Activated CD4-positive, alpha-beta T cell treated with anti-CD3 and anti-CD28 coated beads for 1 hour (primary cell): ENCODE data around the gene NES.

Source experiments
- DNase-seq: peaks from one replicate; pipeline ENCODE4 v3.0.0-alpha.2; 2020

NES gene

GRCh38 chr1:156662005-156662799 lies 15.0 kb downstream of the NES start:
- no peak for DNase-seq

- no peak for DNase-seq
Measured at GRCh38 chr1:156660752-156661112, 16.5 kb downstream of the NES start.

GRCh38 chr1:156659988-156660751 lies 17.0 kb downstream of the NES start:
- peak; percentile 80 for DNase-seq

- no peak for DNase-seq
Measured at GRCh38 chr1:156659661-156659987, 17.6 kb downstream of the NES start.

- no peak for DNase-seq
Measured at GRCh38 chr1:156658945-156659574, 18.1 kb downstream of the NES start.

GRCh38 chr1:156658496-156658895 lies 18.7 kb downstream of the NES start:
- DNase-seq: no peak

- DNase-seq: no peak
Measured at GRCh38 chr1:156657741-156658319, 19.4 kb downstream of the NES start.

- peak; percentile 65 for DNase-seq
Measured at GRCh38 chr1:156656806-156657740, 20.1 kb downstream of the NES start.

GRCh38 chr1:156655904-156656516 lies 21.2 kb downstream of the NES start:
- no peak for DNase-seq

- DNase-seq: no peak
Measured at GRCh38 chr1:156655151-156655903, 21.9 kb downstream of the NES start.

GRCh38 chr1:156654700-156655099 lies 22.5 kb downstream of the NES start:
- DNase-seq: no peak

GRCh38 chr1:156652992-156653355 lies 24.2 kb downstream of the NES start:
- no peak for DNase-seq

- no peak for DNase-seq
Measured at GRCh38 chr1:156652131-156652991, 24.8 kb downstream of the NES start.

GRCh38 chr1:156648951-156649350 lies 28.3 kb downstream of the NES start:
- no peak for DNase-seq

GRCh38 chr1:156648496-156648895 lies 28.7 kb downstream of the NES start:
- DNase-seq: no peak

- DNase-seq: no peak
Measured at GRCh38 chr1:156647351-156647750, 29.9 kb downstream of the NES start.

- no peak for DNase-seq
Measured at GRCh38 chr1:156646738-156647211, 30.4 kb downstream of the NES start.

- no peak for DNase-seq
Measured at GRCh38 chr1:156645666-156646065, 31.5 kb downstream of the NES start.

GRCh38 chr1:156645056-156645455 lies 32.2 kb downstream of the NES start:
- no peak for DNase-seq

GRCh38 chr1:156644640-156645039 lies 32.6 kb downstream of the NES start:
- no peak for DNase-seq
